HepG2 (cell line): Measurements from ENCODE around the gene VPS25. TPM values are rescaled to one million over a fixed set of nuclear protein-coding genes. Genes with fewer than 3 reads are reported as not detected.
A peak's percentile ranks its signal among the peaks of the same experiment; 100 is the strongest.

Source experiments
- ADNP ChIP-seq: sonication (generic); formaldehyde crosslinking; IDR thresholded peaks from 2 replicates; pipeline ENCODE4 v1.4.0; 2020; ENCODE audit warnings: missing genetic modification reagents
- CC2D1A ChIP-seq: sonication (generic); formaldehyde crosslinking; IDR thresholded peaks from 2 replicates; pipeline ENCODE4 v1.8.1; 2023; ENCODE audit warnings: mild to moderate bottlenecking, missing genetic modification reagents
- DRAP1 ChIP-seq: IDR thresholded peaks from 2 replicates; pipeline ENCODE4 v1.6.1; 2016; ENCODE audit warnings: missing genetic modification reagents, missing compliant biosample characterization
- IKZF4 ChIP-seq: sonication (generic); formaldehyde crosslinking; IDR thresholded peaks from 2 replicates; pipeline ENCODE4 v1.5.1; 2020; ENCODE audit warnings: borderline replicate concordance, mild to moderate bottlenecking, low read depth, missing genetic modification reagents; ENCODE audit errors: not compliant biosample characterization
- ISL2 ChIP-seq: sonication (generic); formaldehyde crosslinking; IDR thresholded peaks from 2 replicates; pipeline ENCODE4 v1.5.0; 2020; ENCODE audit warnings: missing genetic modification reagents
- KDM1A ChIP-seq: IDR thresholded peaks from 2 replicates; pipeline ENCODE4 v1.6.1; 2016; ENCODE audit warnings: missing compliant biosample characterization
- MTA3 ChIP-seq: sonication (generic); formaldehyde crosslinking; IDR thresholded peaks from 2 replicates; pipeline ENCODE4 v1.4.0; 2020; ENCODE audit warnings: missing genetic modification reagents
- SNRNP70 ChIP-seq: fragments of 200-400 bp; formaldehyde crosslinking; IDR thresholded peaks from 2 replicates; pipeline ENCODE4 v1.6.1; 2017; ENCODE audit warnings: mild to moderate bottlenecking, low read depth, low read length, moderate library complexity
- TEF ChIP-seq: sonication (generic); formaldehyde crosslinking; IDR thresholded peaks from 2 replicates; pipeline ENCODE4 v1.5.0; 2020; ENCODE audit warnings: missing genetic modification reagents
- ZBTB40 ChIP-seq, 2 experiments: fragments of 450-650 bp in 1 of 2; sonication (generic) in 1 of 2; formaldehyde crosslinking in 1 of 2; IDR thresholded peaks; 2 replicates each; pipeline versions ENCODE4 v1.6.1 to v1.8.0; 2016 to 2022; ENCODE audit warnings: antibody characterized with exemption in 1 of 2, mild to moderate bottlenecking in 1 of 2, missing genetic modification reagents in 1 of 2
- ZNF776 ChIP-seq: sonication (generic); formaldehyde crosslinking; IDR thresholded peaks from 2 replicates; pipeline ENCODE4 v1.4.0; 2020; ENCODE audit warnings: mild to moderate bottlenecking, missing genetic modification reagents
- ZNF780A ChIP-seq: sonication (generic); formaldehyde crosslinking; IDR thresholded peaks from 2 replicates; pipeline ENCODE4 v1.8.0; 2022; ENCODE audit warnings: mild to moderate bottlenecking, missing genetic modification reagents, moderate library complexity
- polyA plus RNA-seq, 8 experiments: library from polyadenylated mRNA; depleted of rRNA in 3 of 8; stranded (reverse) in 7 of 8; unstranded in 1 of 8; fragments of >200 nt; fragmentation: Illumina TruSeq in 4 of 8; extraction: Trizol in 4 of 8; gene quantifications; 2 replicates each; pipeline versions ENCODE4 v1.2.1 to v1.2.3, GENCODE V29; 2011 to 2016; ENCODE audit warnings: low read depth in 4 of 8, missing spikeins in 1 of 8, mixed read lengths in 1 of 8; ENCODE audit not compliant: insufficient read depth in 1 of 8
- total RNA-seq, 5 experiments: library from RNA; depleted of rRNA; stranded (reverse); fragments of >200 nt; fragmentation: Illumina TruSeq; extraction: Trizol; gene quantifications; 2 replicates each; pipeline ENCODE4 v1.2.3, GENCODE V29; 2016; ENCODE audit warnings: low read depth in 1 of 5

VPS25 gene
- total and polyA plus RNA-seq, 2 of the 13 experiments (the other 11 are each of a cell fraction or from before 2014, with no cell fraction given), result 161 to 249 TPM

- TF ChIP-seq KDM1A (no peak), IKZF4 (peak; percentile 81), SNRNP70 (no peak), MTA3 (CRISPR knock-in tag) (no peak), ADNP (CRISPR knock-in tag) (no peak), ZNF780A (CRISPR knock-in tag) (peak; percentile 70; the same call in 1 of the 2 replicates), DRAP1 (CRISPR knock-in tag) (peak; percentile 36; the same call in 1 of the 2 replicates), ZBTB40 (IDR thresholded peaks at IDR 0.05) (no peak), ZBTB40 (CRISPR knock-in tag; IDR thresholded peaks at IDR 0.05) (peak; percentile 89), CC2D1A (no peak), ISL2 (CRISPR knock-in tag) (0 out of 2 replicates have a peak, but pooled peaks have one; percentile 61), ZNF776 (CRISPR knock-in tag) (no peak; the same call in 1 of the 2 replicates), TEF (CRISPR knock-in tag) (peak; percentile 78; the same call in 1 of the 2 replicates)
Measured at GRCh38 chr17:42744806-42745617, 28.2 kb upstream of the VPS25 start, which contains the start of gene EZH1 (continued).
